Breast epithelium (tissue), 3 donors: Measurements from ENCODE around the gene ATAD3A.

Experiments
- CTCF ChIP-seq, 3 donors: fragments of 450-650 bp; IDR thresholded peaks; one replicate each; pipeline ENCODE4 v1.5.1; 2016 to 2017; ENCODE audit warnings: antibody characterized with exemption in 3 of 3, mild to moderate bottlenecking in 3 of 3, moderate library complexity in 3 of 3
- POLR2A ChIP-seq: fragments of 450-650 bp; IDR thresholded peaks from one replicate; pipeline ENCODE4 v1.6.1; 2016; ENCODE audit warnings: antibody characterized with exemption, mild to moderate bottlenecking, moderate library complexity
- POLR2AphosphoS5 ChIP-seq, 3 donors: sonication (generic); formaldehyde crosslinking; IDR thresholded peaks; one replicate each; pipeline ENCODE4 v1.6.1; 2017; ENCODE audit warnings: antibody characterized with exemption in 3 of 3

- no peak for TF ChIP-seq CTCF (IDR thresholded peaks at IDR 0.05)
- TF ChIP-seq POLR2A, result no peak
- TF ChIP-seq POLR2AphosphoS5 (IDR thresholded peaks at IDR 0.05), result no peak
Measured at GRCh38 chr1:1536938-1537546, 25.1 kb downstream of the ATAD3A start.
